Stimulated activated CD4-positive, alpha-beta T cell treated with anti-CD3 and anti-CD28 coated beads, Interleukin-1b, Interleukin-23, amount 100 ng/mL, for 1 hour (primary cell): ENCODE measurements around the gene RGS6.

Source experiments
- DNase-seq, 2 donors: peaks; one replicate each; pipeline ENCODE4 v3.0.0-alpha.2; 2020; ENCODE audit warnings: low read depth in 2 of 2

The RGS6 gene

DNA sequence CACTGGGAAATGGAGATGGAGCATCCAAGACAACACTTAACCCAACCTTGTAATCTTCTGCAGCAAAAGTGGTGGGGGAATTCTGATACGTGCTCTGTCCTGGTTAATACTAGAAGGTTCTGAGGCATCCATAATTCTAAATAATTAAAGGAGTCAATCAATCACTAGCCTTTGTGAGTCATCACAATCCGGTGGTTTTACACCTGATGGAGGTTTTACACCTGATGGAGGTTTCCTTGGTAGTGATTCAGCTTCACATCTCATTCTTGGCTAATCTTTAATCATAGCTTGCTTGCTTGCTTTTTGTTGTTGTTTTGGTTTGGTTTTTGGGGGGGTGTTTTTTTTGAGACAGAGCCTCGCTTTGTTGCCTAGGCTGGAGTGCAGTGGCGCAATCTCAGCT is 618.3 kb downstream of the RGS6 start:
- no peak for DNase-seq

GRCh38 chr14:72552236-72552635 is 620.0 kb downstream of the RGS6 start:
- no peak for DNase-seq

DNA sequence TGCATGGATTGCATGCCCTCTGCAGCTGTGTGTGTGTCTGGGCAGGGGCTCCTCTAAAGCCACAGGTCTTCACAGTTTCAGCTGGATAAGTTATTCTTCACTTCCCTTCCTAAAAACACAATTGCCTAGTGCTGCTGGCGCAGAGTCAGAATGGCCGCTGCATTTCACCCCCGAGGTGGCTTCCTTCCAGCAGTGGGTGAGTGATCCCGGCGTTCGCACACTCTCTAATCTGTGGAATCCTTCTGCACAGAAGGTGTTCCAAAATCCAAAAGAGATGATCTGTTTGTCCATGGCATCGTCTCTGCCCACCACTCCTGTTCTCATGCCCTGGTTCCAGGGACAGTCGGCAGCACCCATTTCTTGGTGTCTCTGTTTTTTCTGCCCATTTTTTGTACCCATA is 620.9 kb downstream of the RGS6 start:
- no peak for DNase-seq

DNA sequence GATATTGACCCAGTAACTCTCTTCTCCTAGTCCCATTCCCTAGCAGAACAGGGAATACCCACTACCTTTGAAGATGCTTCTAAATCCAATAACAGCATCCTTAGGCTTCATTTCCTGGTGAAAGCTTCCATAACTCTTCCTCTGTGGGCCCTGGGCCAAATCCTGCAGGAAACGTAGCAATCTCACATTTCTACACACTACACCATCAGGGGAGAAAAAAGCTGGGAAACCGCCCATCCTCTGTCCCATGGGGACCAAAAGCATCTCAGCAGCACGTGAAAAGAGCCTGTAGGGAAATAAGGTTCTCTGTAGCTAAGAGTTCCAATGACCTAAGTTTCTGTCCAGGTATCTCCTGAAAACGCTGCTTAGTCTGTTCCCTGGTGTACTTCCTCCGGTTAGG is 621.4 kb downstream of the RGS6 start:
- no peak for DNase-seq

GRCh38 chr14:72554401-72554800 is 622.2 kb downstream of the RGS6 start:
- DNase-seq, result no peak

DNA sequence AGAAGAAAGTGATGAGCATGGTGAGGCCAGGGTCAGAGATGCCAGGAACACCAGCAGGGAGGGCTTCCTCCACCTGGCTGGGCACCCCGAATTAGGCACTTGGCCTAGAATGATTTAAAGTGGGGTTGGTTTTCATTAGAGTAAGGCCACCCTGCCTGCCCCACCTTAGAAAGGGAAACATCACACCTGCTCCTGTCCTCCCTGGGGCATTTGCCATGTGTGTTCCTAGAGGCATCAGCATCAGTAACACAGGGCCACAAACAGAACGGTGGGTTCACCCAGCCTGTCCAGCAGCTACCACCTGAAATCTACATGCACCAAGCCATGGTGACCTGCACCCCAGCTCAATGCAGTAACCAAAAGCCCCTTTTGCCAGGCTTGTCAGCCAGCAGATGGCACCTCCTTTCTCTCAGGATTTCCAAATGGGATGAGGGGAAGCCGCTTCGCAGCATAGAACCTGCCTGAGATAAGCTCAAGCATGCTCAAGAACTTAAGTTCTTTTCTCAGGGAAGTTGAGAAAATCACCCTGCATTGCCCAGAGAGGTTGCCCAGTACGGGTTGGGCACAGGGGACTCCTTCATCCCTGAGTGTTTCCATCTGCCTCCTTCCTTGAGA is 622.9 kb downstream of the RGS6 start:
- no peak for DNase-seq

GRCh38 chr14:72555609-72556000 is 623.4 kb downstream of the RGS6 start:
- no peak for DNase-seq

DNA sequence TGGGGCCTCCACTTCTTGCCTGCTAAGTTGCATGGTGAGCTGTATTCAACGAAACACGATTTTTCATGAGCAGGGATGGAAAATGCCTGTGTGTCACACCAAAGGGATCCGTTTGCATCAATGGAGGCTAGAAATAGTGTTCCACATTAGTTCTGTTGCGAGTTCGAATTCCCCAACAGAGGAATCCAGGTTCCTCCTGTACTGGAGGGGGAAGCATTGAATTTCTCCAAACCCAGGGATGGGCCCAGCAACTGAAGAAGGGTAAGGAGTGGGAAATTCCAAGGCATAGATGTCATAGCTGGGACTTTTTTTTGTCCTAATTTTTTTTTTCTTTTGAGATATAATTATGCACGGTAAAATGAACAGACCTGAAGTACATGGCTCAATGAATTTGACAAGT is 625.4 kb downstream of the RGS6 start:
- DNase-seq, result no peak

- no peak for DNase-seq
Observed at GRCh38 chr14:72558721-72559120, 626.5 kb downstream of the RGS6 start.

DNA sequence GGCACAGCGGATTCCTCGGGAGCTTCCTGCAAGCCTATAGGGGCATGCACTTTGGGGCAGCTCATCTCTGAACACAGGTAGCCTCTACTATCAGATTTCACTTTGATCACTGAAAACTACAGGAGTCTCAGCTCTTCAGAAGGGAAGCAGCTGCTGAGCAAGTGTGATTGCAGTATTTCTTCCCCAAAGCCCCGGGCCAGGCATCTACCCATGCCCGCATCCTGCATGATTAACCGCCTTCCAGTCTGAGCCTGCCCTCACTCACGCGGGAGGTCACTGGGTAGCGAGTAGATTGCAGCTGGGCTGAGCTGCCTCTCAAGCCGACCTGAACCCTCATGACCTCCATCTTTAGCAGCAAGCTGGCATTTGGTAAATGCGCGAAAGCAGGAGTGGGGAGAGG is 627.0 kb downstream of the RGS6 start:
- no peak for DNase-seq

GRCh38 chr14:72559669-72560255 is 627.5 kb downstream of the RGS6 start:
- DNase-seq, result no peak

DNA sequence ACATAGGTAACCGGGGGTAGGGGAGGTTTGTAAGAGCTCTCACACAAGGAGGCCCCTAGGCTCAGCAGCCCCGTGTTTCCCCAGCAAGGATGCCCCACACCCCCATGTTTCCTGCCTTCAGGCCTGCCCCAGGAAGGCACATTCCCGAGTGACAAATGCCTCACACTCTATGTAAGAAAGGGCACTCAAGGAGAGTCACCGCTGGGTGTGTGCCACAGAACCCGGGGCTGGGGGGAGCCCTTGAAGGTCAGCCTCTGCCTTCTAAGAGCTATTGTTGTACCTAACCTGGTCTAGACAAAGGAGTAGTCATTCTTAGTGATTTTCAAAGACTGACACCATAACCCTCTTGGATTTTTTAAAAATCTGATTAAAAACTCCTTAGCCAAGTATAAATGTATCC is 628.1 kb downstream of the RGS6 start:
- no peak for DNase-seq

DNA sequence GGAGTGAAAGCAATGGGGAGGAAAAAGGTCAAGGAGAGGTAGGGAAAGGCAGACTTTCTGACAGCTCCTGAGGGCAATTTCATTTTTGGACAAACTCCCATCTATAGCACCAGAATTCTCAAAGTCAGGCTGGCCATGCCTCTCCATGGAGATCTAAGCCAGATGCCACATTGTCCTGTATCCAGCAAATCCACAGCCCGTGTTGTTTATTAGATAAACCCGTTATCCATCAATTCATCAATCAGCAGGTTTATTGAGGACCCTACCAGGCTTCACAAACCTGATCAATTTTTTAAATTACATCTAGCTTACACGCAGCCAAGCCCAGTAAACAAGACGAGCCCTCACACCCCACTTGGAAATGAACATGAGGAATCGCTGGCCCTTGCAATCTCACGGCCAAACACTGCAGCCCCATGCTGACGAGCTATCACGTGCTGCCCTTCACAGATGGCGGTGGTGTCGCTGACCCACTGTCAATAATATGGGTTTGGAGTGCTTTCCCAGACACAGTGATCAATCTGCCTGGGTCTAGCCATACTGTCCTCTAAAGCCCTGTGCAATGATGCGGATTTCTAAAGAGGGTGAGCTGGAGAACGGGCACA is 628.8 kb downstream of the RGS6 start:
- DNase-seq, result no peak

DNA sequence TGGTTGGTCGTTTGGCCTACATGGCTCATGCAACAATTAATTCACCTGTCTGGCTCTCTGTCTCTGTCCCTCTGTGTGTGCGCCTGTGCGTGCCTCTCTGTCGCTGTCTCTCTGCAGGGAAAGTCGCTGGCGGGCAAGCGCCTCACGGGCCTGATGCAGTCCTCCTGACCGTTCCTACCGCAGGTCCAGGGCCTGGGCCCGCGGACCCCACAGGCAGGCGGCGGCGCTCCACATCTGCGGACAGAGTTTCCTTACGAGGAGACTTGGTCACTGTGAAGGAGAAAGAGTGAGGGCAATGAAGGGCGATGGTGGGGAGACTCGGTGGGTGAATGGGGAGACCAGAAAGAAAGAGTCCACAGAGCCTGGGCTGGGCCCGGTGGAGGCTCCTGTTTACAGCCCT is 630.1 kb downstream of the RGS6 start:
- no peak for DNase-seq

DNA sequence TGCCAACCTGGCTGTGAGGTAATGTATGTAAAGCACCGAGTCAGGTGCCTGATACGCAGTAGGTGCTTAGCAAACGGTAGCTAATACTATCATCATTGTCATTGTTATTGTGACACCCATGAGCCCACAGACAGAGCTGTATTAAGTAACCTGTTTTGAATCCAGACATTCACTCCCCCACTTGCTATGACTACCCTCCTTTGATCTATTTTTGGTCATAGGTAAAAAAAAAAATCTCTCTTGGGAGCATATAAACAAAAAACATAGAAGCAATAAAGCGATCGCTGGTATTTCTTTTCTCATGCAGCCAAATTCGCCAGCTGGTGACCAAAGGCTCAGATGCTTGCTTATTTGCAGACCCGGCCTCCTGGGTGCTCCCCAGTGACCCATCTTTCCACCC is 631.4 kb downstream of the RGS6 start:
- DNase-seq, result no peak

- no peak for DNase-seq
Observed at GRCh38 chr14:72565149-72565559, 632.9 kb downstream of the RGS6 start.

DNA sequence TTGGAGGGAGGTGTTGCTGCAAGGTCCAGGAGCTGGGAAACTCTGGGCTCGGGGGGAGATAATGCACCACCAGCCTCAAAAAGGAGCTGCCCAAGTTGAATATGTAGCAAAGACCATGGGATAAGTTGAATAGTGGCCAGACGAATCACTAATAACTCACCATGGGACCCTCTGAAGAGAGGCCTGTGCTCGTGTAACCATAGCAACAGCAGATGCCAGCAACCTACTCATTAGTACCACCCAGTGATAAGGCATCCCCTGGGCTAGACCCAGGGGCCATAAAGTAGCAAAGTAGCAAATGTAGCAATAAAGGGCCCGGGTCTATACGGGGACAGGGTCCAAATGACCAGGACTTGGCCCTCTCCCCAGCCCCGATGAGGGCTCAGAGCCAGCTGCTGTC is 633.7 kb downstream of the RGS6 start:
- no peak for DNase-seq

- DNase-seq, result no peak
Observed at GRCh38 chr14:72567226-72567625, 635.0 kb downstream of the RGS6 start.

DNA sequence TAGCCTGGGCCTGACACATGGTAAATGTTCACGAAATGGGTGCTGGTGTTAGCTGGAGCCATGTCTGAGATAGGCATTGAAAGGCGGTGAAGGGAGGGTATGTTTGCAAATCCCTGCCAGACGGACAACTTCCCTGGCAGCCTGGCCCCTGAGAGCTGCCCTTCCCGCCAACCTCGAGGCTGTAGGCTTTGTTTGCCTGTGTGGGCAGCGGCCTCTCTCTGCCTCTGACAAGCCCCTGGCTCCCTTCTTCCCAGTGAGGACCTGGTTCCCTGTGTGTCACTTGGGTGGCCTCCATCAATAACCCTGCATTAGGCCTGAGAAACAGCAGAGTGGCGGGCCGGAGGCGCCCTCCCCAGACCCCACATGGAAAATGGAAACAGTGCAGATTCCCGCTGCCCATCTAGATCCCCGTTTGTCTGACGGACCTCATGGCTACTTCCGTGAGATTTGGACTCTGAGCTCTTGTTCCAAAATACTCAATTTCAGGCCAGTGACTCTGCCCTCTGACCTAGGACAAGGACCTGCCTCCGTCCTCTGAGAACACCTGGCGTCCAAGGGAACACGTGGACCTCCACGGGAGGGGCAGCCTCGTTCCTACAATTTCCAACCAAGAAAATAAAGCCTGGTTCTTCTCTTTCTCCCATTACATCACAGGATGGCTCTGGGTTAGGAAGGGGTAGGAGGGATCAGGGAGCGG is 636.2 kb downstream of the RGS6 start:
- DNase-seq, result no peak

DNA sequence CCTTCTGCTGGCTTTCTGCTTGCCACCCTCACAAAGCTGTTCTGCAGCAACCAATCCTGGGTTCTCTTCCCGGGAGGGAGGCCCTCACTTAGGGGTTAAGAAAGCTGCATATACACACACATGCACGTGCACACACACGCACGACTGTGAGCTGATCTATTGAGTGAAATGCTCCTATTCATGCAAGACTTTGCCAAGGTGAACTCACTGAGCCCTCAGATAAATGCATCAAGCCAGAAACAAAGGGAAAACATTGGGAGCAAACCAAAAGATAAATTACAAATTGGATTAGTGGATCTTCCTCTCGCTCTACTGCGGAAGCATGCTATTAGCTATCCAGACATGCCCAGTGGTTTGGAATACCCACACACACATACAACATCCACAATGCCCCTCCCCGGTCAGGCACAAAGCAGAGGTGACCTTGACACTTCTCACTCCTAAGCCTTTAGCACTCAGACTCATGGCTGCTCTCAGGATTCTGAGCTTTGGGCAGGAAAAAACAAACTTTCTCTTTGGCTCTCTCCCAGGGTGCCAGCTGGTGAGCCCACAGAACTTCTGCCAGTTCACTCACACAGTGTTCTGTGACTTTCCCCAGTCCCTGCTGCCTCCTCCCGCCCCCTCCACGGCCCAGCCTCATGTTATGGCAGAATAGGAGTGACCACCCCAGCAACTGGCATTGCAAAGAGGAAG is 641.6 kb downstream of the RGS6 start:
- DNase-seq, result no peak

DNA sequence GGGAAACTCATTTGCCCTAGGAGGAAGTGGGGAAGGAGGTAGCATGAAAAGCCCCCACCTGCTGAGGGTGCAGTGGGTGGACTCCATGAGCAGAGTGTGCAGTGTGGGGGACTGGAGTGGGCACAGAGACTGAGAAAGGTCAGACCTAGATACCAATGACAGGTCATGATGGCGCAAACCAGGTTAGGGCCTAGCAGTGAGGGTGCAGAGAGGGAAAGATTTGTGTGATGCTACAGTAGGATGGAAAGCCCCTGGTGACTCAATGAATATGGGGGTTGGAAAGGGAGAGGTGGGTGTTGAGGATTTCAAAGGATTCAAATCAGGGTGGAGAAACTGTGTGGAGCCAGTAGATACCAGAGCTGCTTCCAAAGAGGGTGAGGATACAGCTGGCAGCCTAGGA is 642.5 kb downstream of the RGS6 start:
- DNase-seq, result no peak

GRCh38 chr14:72576258-72576657 is 644.0 kb downstream of the RGS6 start:
- DNase-seq, result no peak

DNA sequence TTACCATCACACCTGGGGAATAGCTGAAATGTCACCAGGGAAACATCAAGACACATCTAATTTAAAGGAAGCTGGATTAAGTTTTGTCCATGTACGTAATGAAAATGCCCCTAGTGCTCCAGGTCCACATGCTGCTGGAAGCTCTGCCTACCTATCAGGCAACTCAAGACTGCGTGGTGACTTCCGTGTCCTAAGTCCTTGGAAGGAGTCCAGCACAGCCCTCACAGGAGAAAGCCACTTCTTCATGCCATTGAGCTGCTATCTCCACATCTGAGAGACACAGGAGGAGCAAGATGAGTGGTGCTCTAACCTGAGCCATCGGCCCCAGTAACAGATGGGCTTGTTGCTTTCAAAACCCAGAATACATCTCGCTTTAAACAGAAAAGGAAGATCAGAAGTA is 645.3 kb downstream of the RGS6 start:
- no peak for DNase-seq
